HEK293 (cell line): ENCODE measurements around the gene HIPK2.

ENCODE experiments used
- CTCF ChIA-PET: fragments of 350-600 bp; formaldehyde crosslinking; extraction: SDS; loops from one replicate; lab custom pipeline; 2021; ENCODE audit warnings: antibody characterized with exemption; lab: Yijun Ruan, JAX
- POLR2A ChIA-PET: fragments of 300-600 bp; formaldehyde crosslinking; extraction: SDS; loops from one replicate; lab custom pipeline; 2020; ENCODE audit warnings: antibody characterized with exemption, inconsistent platforms; lab: Yijun Ruan, JAX
- H3K27ac ChIP-seq: fragments of 200-500 bp; sonication (Bioruptor generic); 2 replicates; pipeline ENCODE4 v1.5.1; 2014; ENCODE audit warnings: low read depth, low read length, control low read depth, inconsistent platforms; ENCODE audit errors: extremely low read depth
- H3K36me3 ChIP-seq, 2 experiments: fragments of 200-500 bp in 1 of 2; sonication (Bioruptor generic) in 1 of 2; 1 replicate in 1 of 2; 2 replicates in 1 of 2; pipeline ENCODE4 v1.5.1; 2014 to 2017; ENCODE audit warnings: inconsistent platforms in 2 of 2, low read length in 2 of 2; ENCODE audit not compliant: control insufficient read depth in 2 of 2, insufficient read depth in 1 of 2
- H3K4me1 ChIP-seq: fragments of 200-500 bp; sonication (Bioruptor generic); 2 replicates; pipeline ENCODE4 v1.5.1; 2014; ENCODE audit warnings: mild to moderate bottlenecking, low read length, inconsistent platforms; ENCODE audit not compliant: control insufficient read depth, insufficient read depth
- H3K4me3 ChIP-seq: 2 replicates; pipeline ENCODE4 v1.5.1; 2011; ENCODE audit warnings: low read depth, mild to moderate bottlenecking, control low read depth, low read length, moderate library complexity
- H3K9me3 ChIP-seq: fragments of 200-500 bp; sonication (Bioruptor generic); 2 replicates; pipeline ENCODE4 v1.5.1; 2014; ENCODE audit warnings: low read depth, low read length, inconsistent platforms; ENCODE audit not compliant: control insufficient read depth, insufficient read depth
- HOXC10 ChIP-seq: sonication (generic); formaldehyde crosslinking; IDR thresholded peaks from 2 replicates; pipeline ENCODE4 v1.8.1; 2023; ENCODE audit warnings: mild to moderate bottlenecking, missing genetic modification reagents
- KLF10 ChIP-seq: fragments of 450-650 bp; IDR thresholded peaks from 2 replicates; pipeline ENCODE4 v1.5.1; 2018; ENCODE audit warnings: missing biosample characterization, mild to moderate bottlenecking, missing genetic modification characterization
- ZBTB8A ChIP-seq: fragments of 450-650 bp; formaldehyde crosslinking; IDR thresholded peaks from 2 replicates; pipeline ENCODE4 v1.5.1; 2016; ENCODE audit warnings: missing biosample characterization, missing genetic modification characterization
- ZFHX2 ChIP-seq: fragments of 450-650 bp; formaldehyde crosslinking; conservative IDR thresholded peaks from 2 replicates; pipeline ENCODE4 v1.5.1; 2016; ENCODE audit warnings: missing biosample characterization, missing genetic modification characterization
- ZFP3 ChIP-seq: fragments of 450-650 bp; formaldehyde crosslinking; IDR thresholded peaks from 2 replicates; pipeline ENCODE4 v1.5.1; 2016; ENCODE audit warnings: low read depth, missing biosample characterization, missing genetic modification characterization
- ZNF146 ChIP-seq: fragments of 450-650 bp; formaldehyde crosslinking; IDR thresholded peaks from 2 replicates; pipeline ENCODE4 v1.5.1; 2016; ENCODE audit warnings: missing biosample characterization, missing genetic modification characterization
- ZNF157 ChIP-seq: fragments of 450-650 bp; formaldehyde crosslinking; IDR thresholded peaks from 2 replicates; pipeline ENCODE4 v1.5.1; 2016; ENCODE audit warnings: missing biosample characterization, missing genetic modification characterization
- ZNF37A ChIP-seq: fragments of 450-650 bp; IDR thresholded peaks from 2 replicates; pipeline ENCODE4 v1.5.1; 2018; ENCODE audit warnings: missing biosample characterization, missing genetic modification characterization
- ZNF433 ChIP-seq: fragments of 450-650 bp; formaldehyde crosslinking; IDR thresholded peaks from 2 replicates; pipeline ENCODE4 v1.5.1; 2016; ENCODE audit warnings: missing biosample characterization, missing genetic modification characterization, low read depth
- ZNF544 ChIP-seq: fragments of 450-650 bp; formaldehyde crosslinking; IDR thresholded peaks from 2 replicates; pipeline ENCODE4 v1.5.0; 2017; ENCODE audit warnings: missing biosample characterization, missing genetic modification characterization
- ZNF677 ChIP-seq: fragments of 450-650 bp; IDR thresholded peaks from 2 replicates; pipeline ENCODE4 v1.5.0; 2018; ENCODE audit warnings: missing biosample characterization, mild to moderate bottlenecking, missing genetic modification characterization, moderate library complexity
- ZNF785 ChIP-seq: fragments of 450-650 bp; formaldehyde crosslinking; IDR thresholded peaks from 2 replicates; pipeline ENCODE4 v1.5.1; 2016; ENCODE audit warnings: missing biosample characterization, missing genetic modification characterization
- TF ChIP-seq, protein P1 (sequence below): fragments of 450-650 bp; formaldehyde crosslinking; IDR thresholded peaks from 2 replicates; pipeline ENCODE4 v1.5.1; 2016; ENCODE audit warnings: missing biosample characterization, missing genetic modification characterization, borderline replicate concordance
- TF ChIP-seq, protein P2 (sequence below): fragments of 450-650 bp; formaldehyde crosslinking; IDR thresholded peaks from 2 replicates; pipeline ENCODE4; 2016; ENCODE audit warnings: missing biosample characterization, missing genetic modification characterization
- TF ChIP-seq, protein P3 (sequence below): fragments of 450-650 bp; formaldehyde crosslinking; IDR thresholded peaks from 2 replicates; pipeline ENCODE4 v1.5.1; 2016; ENCODE audit warnings: missing biosample characterization, missing genetic modification characterization, borderline replicate concordance
- TF ChIP-seq, protein P4 (sequence below): fragments of 450-650 bp; formaldehyde crosslinking; IDR thresholded peaks from 2 replicates; pipeline ENCODE4 v1.5.1; 2017; ENCODE audit warnings: missing biosample characterization, mild to moderate bottlenecking, missing genetic modification characterization, moderate library complexity

Gene HIPK2

DNA sequence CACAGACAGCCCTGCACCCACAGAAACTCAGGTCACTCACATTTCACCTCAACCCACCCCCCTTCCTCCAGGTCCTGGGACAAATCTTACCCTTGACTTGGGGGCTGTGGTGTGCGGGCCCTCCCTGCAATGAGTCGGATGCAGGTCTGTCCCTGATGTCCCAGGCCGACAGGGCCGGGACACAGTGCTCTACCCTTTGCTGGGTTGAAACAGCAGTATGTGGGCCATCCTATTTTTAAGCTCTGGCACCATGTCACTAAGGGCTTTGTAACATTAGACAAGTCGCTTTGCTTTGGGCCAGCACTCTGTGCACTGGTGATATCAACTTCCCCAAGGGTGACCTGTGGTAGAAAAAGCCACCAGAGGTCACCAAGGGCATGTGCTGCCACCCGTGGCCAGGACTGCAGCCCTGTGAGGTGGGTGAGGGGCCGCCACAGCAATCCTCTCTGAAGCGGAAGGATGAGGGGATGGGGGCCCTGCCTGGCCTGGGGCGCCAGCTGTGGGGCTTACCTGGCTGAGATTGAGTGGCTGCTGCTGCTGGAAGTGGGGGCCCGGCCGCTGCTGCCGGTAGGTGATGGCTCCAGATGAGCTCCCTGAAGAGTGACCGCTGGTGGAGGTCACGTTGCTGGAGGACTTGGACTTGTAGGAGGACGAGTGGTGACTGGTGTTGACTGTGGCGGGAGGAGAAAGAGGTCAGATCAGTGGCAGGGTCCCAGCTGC is 203.0 kb downstream of the HIPK2 start:
- H3K4me1 ChIP-seq: no peaks in the 10 kb centered on the region
- POLR2A ChIA-PET: no interaction called here
- no peak for TF ChIP-seq ZNF157 (tag by site-specific recombination)
- no peak for TF ChIP-seq ZNF433 (tag by site-specific recombination)
- TF ChIP-seq ZNF544 (tag by site-specific recombination): no peak
- TF ChIP-seq KLF10 (tag by site-specific recombination): no peak
- TF ChIP-seq, protein P1, sequence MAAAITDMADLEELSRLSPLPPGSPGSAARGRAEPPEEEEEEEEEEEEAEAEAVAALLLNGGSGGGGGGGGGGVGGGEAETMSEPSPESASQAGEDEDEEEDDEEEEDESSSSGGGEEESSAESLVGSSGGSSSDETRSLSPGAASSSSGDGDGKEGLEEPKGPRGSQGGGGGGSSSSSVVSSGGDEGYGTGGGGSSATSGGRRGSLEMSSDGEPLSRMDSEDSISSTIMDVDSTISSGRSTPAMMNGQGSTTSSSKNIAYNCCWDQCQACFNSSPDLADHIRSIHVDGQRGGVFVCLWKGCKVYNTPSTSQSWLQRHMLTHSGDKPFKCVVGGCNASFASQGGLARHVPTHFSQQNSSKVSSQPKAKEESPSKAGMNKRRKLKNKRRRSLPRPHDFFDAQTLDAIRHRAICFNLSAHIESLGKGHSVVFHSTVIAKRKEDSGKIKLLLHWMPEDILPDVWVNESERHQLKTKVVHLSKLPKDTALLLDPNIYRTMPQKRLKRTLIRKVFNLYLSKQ: no peak
- TF ChIP-seq ZNF37A: no peak
- TF ChIP-seq, protein P2, sequence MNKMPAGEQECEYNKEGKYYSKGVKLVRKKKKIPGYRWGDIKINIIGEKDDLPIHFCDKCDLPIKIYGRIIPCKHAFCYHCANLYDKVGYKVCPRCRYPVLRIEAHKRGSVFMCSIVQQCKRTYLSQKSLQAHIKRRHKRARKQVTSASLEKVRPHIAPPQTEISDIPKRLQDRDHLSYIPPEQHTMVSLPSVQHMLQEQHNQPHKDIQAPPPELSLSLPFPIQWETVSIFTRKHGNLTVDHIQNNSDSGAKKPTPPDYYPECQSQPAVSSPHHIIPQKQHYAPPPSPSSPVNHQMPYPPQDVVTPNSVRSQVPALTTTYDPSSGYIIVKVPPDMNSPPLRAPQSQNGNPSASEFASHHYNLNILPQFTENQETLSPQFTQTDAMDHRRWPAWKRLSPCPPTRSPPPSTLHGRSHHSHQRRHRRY (tag by site-specific recombination): no peak
- no peak for TF ChIP-seq ZFP3 (tag by site-specific recombination)
- no peak for TF ChIP-seq ZBTB8A (tag by site-specific recombination)
- TF ChIP-seq, protein P3, sequence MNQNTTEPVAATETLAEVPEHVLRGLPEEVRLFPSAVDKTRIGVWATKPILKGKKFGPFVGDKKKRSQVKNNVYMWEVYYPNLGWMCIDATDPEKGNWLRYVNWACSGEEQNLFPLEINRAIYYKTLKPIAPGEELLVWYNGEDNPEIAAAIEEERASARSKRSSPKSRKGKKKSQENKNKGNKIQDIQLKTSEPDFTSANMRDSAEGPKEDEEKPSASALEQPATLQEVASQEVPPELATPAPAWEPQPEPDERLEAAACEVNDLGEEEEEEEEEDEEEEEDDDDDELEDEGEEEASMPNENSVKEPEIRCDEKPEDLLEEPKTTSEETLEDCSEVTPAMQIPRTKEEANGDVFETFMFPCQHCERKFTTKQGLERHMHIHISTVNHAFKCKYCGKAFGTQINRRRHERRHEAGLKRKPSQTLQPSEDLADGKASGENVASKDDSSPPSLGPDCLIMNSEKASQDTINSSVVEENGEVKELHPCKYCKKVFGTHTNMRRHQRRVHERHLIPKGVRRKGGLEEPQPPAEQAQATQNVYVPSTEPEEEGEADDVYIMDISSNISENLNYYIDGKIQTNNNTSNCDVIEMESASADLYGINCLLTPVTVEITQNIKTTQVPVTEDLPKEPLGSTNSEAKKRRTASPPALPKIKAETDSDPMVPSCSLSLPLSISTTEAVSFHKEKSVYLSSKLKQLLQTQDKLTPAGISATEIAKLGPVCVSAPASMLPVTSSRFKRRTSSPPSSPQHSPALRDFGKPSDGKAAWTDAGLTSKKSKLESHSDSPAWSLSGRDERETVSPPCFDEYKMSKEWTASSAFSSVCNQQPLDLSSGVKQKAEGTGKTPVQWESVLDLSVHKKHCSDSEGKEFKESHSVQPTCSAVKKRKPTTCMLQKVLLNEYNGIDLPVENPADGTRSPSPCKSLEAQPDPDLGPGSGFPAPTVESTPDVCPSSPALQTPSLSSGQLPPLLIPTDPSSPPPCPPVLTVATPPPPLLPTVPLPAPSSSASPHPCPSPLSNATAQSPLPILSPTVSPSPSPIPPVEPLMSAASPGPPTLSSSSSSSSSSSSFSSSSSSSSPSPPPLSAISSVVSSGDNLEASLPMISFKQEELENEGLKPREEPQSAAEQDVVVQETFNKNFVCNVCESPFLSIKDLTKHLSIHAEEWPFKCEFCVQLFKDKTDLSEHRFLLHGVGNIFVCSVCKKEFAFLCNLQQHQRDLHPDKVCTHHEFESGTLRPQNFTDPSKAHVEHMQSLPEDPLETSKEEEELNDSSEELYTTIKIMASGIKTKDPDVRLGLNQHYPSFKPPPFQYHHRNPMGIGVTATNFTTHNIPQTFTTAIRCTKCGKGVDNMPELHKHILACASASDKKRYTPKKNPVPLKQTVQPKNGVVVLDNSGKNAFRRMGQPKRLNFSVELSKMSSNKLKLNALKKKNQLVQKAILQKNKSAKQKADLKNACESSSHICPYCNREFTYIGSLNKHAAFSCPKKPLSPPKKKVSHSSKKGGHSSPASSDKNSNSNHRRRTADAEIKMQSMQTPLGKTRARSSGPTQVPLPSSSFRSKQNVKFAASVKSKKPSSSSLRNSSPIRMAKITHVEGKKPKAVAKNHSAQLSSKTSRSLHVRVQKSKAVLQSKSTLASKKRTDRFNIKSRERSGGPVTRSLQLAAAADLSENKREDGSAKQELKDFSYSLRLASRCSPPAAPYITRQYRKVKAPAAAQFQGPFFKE (tag by site-specific recombination): no peak
- no peak for TF ChIP-seq HOXC10 (CRISPR knock-in tag)
- no peak for TF ChIP-seq ZNF785
- no peak for TF ChIP-seq ZNF677
- no peak for TF ChIP-seq ZNF146
- TF ChIP-seq ZFHX2 (tag by site-specific recombination): no peak
- TF ChIP-seq, protein P4, sequence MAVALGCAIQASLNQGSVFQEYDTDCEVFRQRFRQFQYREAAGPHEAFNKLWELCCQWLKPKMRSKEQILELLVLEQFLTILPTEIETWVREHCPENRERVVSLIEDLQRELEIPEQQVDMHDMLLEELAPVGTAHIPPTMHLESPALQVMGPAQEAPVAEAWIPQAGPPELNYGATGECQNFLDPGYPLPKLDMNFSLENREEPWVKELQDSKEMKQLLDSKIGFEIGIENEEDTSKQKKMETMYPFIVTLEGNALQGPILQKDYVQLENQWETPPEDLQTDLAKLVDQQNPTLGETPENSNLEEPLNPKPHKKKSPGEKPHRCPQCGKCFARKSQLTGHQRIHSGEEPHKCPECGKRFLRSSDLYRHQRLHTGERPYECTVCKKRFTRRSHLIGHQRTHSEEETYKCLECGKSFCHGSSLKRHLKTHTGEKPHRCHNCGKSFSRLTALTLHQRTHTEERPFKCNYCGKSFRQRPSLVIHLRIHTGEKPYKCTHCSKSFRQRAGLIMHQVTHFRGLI (tag by site-specific recombination): no peak
- no peaks in the 10 kb centered on the region for H3K9me3 ChIP-seq
- peaks cover 0 to 31% of the 10 kb centered on the region in 2 experiments; a peak in 1 of 3 replicates for H3K36me3 ChIP-seq
- H3K4me3 ChIP-seq: no peak overlapping the region
- CTCF ChIA-PET: no interaction called here
- H3K27ac ChIP-seq: no peak overlapping the region
